ENCODE measurements around the gene TTC23.
A peak's percentile ranks its signal among the peaks of the same experiment; 100 is the strongest.

TTC23 gene

DNA sequence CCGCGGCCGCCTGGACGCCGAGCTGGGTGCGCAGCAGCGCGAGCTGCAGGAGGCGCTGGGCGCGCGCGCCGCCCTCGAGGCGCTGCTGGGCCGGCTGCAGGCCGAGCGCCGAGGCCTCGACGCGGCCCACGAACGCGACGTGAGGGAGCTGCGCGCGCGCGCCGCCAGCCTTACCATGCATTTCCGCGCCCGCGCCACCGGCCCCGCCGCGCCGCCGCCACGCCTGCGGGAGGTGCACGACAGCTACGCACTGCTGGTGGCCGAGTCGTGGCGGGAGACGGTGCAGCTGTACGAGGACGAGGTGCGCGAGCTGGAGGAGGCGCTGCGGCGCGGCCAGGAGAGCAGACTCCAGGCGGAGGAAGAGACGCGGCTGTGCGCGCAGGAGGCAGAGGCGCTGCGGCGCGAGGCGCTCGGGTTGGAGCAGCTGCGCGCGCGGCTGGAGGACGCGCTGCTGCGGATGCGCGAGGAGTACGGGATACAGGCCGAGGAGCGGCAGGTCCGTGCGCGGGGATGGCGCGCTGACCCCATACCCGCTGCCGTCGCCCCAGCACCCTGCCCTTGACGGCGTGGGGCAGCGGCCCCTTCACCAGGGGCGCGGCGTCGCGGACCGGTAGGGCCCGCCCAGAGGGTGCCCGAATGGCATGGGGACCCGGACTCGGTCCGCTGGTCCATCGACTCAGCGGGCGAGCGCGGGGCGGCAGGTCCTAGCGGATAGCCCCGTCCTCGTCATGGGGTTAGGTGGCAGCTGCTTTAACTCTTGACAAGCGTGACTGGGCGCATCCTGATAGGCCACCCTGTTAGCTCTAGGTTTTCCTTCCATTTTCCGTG lies 143.7 kb downstream of the TTC23 start:
- peak in 1 of 3 donors; percentile 37 for DNase-seq (ENCODE audit: low read depth in 2 of 3, low spot score in 1 of 3)

GRCh38 chr15:99104788-99105513 lies 144.4 kb downstream of the TTC23 start, which contains the start of gene SYNM:
SYNM (plus strand) TSS chr15:99105080; CDS start chr15:99105200, 120 bp downstream.
- peak in 2 of 3 donors; percentile 16 to 25 for DNase-seq (ENCODE audit: low read depth in 2 of 3, low spot score in 1 of 3)

- no peak for DNase-seq (ENCODE audit: low read depth in 2 of 3, low spot score in 1 of 3)
Measured at GRCh38 chr15:99103279-99103678, 146.1 kb downstream of the TTC23 start.

DNA sequence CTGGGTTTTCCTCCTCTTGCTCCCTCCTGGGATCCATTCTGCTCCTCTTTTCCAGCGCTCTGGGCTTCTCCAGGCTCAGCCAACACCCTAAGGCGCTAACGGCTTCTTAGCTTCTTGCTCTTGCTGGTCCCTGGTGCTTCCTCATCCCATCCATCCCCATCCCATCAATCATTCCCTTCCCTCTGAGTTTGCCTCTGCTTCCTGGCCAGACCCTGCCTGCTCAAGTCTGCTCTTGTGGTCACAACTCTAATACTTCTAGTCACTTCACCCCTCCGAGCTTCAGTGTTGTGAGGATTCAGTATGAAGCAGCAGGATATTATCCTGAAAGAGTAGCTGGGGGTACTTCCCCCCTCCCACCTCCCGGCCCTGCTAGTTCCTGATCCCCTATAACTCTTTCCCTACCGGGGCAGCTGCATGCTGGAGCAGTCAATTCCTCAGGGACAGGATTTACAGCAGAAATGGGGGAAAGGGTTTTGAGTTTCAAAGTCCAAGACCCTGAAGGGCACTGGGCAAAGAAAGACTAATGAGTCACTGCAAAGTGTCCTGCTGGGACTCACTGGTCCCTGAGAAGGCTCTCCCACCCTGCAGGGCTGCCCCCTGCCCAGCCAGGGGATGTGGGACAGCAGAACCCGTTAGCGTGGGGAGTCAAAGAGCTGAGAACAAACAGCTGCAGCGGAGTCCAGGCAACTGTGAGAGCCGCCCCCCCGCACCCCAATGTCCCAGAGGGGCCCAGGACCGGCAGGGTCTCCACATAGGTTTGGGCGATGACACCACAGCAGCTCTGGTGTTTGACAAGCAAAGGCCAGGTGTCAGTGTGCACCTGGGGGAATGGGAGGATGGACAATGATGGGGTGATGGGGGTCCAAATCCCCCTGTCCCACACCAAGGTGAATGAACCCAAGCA lies 146.8 kb downstream of the TTC23 start:
- no peak for DNase-seq (ENCODE audit: low read depth in 2 of 3, low spot score in 1 of 3)

GRCh38 chr15:99101501-99101900 lies 147.9 kb downstream of the TTC23 start:
- no peak for DNase-seq (ENCODE audit: low read depth in 2 of 3, low spot score in 1 of 3)

- peak in 2 of 3 donors; percentile 43 to 53 for DNase-seq (ENCODE audit: low read depth in 2 of 3, low spot score in 1 of 3)
Measured at GRCh38 chr15:99100245-99101173, 148.9 kb downstream of the TTC23 start.

- no peak for DNase-seq (ENCODE audit: low read depth in 2 of 3, low spot score in 1 of 3)
Measured at GRCh38 chr15:99099661-99100060, 149.7 kb downstream of the TTC23 start.

GRCh38 chr15:99098991-99099390 lies 150.4 kb downstream of the TTC23 start:
- no peak for DNase-seq (ENCODE audit: low read depth in 2 of 3, low spot score in 1 of 3)

DNA sequence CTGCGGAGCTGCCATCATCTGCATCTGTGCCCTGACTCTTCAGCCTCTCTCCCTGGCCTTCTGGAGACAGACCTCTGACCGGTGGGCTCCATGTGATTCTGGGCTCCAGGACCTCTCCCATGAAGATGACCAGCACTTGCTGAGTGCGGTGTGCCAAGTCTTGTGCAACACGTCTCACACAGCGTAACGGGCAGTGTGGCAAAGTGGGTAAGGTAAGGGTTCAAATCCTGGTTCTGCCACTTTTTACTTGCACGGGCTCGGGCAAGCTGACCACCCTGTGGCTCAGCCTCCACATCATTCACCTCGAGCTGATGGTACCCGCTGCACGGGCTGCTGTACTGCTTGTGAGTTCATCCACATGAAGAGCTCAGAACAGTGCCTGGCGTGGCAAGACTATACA lies 151.0 kb downstream of the TTC23 start:
- DNase-seq (ENCODE audit: low read depth in 2 of 3, low spot score in 1 of 3), result no peak

- no peak for DNase-seq (ENCODE audit: low read depth in 2 of 3, low spot score in 1 of 3)
Measured at GRCh38 chr15:99097441-99098410, 151.7 kb downstream of the TTC23 start.

- DNase-seq (ENCODE audit: low read depth in 2 of 3, low spot score in 1 of 3), result no peak
Measured at GRCh38 chr15:99096894-99097426, 152.4 kb downstream of the TTC23 start.

- DNase-seq (ENCODE audit: low read depth in 2 of 3, low spot score in 1 of 3), result no peak
Measured at GRCh38 chr15:99096173-99096893, 153.0 kb downstream of the TTC23 start.

- DNase-seq (ENCODE audit: low read depth in 2 of 3, low spot score in 1 of 3), result no peak
Measured at GRCh38 chr15:99095626-99096025, 153.8 kb downstream of the TTC23 start.

GRCh38 chr15:99092554-99093172 lies 156.7 kb downstream of the TTC23 start:
- no peak for DNase-seq (ENCODE audit: low read depth in 2 of 3, low spot score in 1 of 3)

DNA sequence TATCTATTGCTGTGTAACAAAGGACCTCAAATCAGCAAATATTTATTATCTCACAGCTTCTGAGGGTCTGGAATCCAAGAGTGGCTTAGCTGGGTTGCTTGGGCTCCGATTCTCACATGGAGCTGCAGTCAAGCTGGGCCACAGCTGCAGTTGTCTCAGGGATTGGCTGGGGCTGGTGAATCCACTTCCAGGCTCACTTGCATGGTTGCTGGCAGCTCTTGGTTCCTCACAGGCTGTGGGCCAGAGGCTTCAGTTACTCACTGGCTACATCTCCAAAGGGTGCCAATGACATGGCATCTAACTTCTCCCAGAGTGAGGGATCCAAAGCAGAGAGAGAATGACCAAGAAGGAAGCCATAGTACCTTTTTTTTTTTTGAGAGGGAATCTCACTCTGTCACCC lies 158.4 kb downstream of the TTC23 start:
- no peak for DNase-seq (ENCODE audit: low read depth in 2 of 3, low spot score in 1 of 3)

- DNase-seq (ENCODE audit: low read depth in 2 of 3, low spot score in 1 of 3), result no peak
Measured at GRCh38 chr15:99090011-99090699, 159.2 kb downstream of the TTC23 start.

- no peak for DNase-seq (ENCODE audit: low read depth in 2 of 3, low spot score in 1 of 3)
Measured at GRCh38 chr15:99087405-99087943, 161.9 kb downstream of the TTC23 start.
